Measurements from ENCODE around the gene ATG3.

Gene ATG3

DNA sequence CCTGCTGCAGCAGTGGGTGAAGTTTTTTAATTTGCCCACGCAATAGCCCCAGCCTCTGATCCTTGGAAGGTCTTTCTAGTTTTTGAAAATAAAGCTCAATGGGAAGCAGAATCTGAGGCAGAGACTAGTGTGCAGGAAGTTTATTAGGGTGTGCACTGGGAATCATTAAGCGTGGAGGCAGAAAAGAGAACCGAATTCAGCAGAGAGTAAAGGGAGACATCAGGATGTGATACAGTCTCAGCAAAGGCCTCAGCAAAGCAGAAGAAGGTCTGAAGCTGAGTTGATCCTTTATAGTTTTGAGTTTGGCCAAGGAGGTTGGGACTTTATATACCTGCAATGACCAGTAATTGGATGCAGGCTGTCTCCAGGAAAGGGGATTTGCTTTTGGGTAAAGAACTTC is 57.6 kb downstream of the ATG3 start:
- Histone ChIP-seq H3F3A (ENCODE audit: low read depth) (no peaks in the 10 kb centered on the region), H4K20me1 (ENCODE audit: insufficient read depth, low read length, poor library complexity, severe bottlenecking) (no peaks in the 10 kb centered on the region), H3K27me3 (ENCODE audit: insufficient read depth, low read length, poor library complexity, severe bottlenecking) (no peaks in the 10 kb centered on the region), H3K4me2 (ENCODE audit: low read depth, low read length, poor library complexity, severe bottlenecking) (no peak overlapping the region), H2AFZ (ENCODE audit: low read length) (no peak overlapping the region), H3K4me1 (ENCODE audit: insufficient read depth, low read length, poor library complexity, severe bottlenecking) (peaks cover 2% of the 10 kb centered on the region), H3K4me3 (ENCODE audit: low read length, poor library complexity, severe bottlenecking) (no peak overlapping the region), H3K9me2 (replicated peaks; ENCODE audit: low read depth, low read length) (no peaks in the 10 kb centered on the region), H3K9me3 (ENCODE audit: insufficient read depth, low read depth, low read length) (no peaks in the 10 kb centered on the region), H3K36me3 (ENCODE audit: insufficient read depth, low read length) (no peaks in the 10 kb centered on the region), H3K9ac (ENCODE audit: low read depth, low read length, poor library complexity, severe bottlenecking) (no peak overlapping the region), H3K79me2 (ENCODE audit: insufficient read depth, low read length) (no peaks in the 10 kb centered on the region)
- TF ChIP-seq, protein P1, sequence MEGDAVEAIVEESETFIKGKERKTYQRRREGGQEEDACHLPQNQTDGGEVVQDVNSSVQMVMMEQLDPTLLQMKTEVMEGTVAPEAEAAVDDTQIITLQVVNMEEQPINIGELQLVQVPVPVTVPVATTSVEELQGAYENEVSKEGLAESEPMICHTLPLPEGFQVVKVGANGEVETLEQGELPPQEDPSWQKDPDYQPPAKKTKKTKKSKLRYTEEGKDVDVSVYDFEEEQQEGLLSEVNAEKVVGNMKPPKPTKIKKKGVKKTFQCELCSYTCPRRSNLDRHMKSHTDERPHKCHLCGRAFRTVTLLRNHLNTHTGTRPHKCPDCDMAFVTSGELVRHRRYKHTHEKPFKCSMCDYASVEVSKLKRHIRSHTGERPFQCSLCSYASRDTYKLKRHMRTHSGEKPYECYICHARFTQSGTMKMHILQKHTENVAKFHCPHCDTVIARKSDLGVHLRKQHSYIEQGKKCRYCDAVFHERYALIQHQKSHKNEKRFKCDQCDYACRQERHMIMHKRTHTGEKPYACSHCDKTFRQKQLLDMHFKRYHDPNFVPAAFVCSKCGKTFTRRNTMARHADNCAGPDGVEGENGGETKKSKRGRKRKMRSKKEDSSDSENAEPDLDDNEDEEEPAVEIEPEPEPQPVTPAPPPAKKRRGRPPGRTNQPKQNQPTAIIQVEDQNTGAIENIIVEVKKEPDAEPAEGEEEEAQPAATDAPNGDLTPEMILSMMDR (conservative IDR thresholded peaks at IDR 0.05; ENCODE audit: low read length), result no peak
- TF ChIP-seq EZH2phosphoT487 (IDR thresholded peaks at IDR 0.05; ENCODE audit: borderline replicate concordance), result no peak

GRCh38 chr3:112503304-112503972 is 58.3 kb downstream of the ATG3 start:
- Histone ChIP-seq H3K4me2 (ENCODE audit: low read depth, low read length, poor library complexity, severe bottlenecking) (no peak overlapping the region), H3K27me3 (ENCODE audit: insufficient read depth, low read length, poor library complexity, severe bottlenecking) (no peaks in the 10 kb centered on the region)

GRCh38 chr3:112500621-112501020 is 61.1 kb downstream of the ATG3 start:
- no peaks in the 10 kb centered on the region for H3K9me2 ChIP-seq (replicated peaks; ENCODE audit: low read depth, low read length)
- no peaks in the 10 kb centered on the region for H3K36me3 ChIP-seq (ENCODE audit: insufficient read depth, low read length)
- H3K79me2 ChIP-seq (ENCODE audit: insufficient read depth, low read length), result no peaks in the 10 kb centered on the region
- no peaks in the 10 kb centered on the region for H3K9me3 ChIP-seq (ENCODE audit: insufficient read depth, low read depth, low read length)
- no peak overlapping the region for H3K9ac ChIP-seq (ENCODE audit: low read depth, low read length, poor library complexity, severe bottlenecking)
- no peak overlapping the region for H3K4me2 ChIP-seq (ENCODE audit: low read depth, low read length, poor library complexity, severe bottlenecking)
- TF ChIP-seq, protein P1 (conservative IDR thresholded peaks at IDR 0.05; ENCODE audit: low read length), result no peak
- TF ChIP-seq EZH2phosphoT487 (IDR thresholded peaks at IDR 0.05; ENCODE audit: borderline replicate concordance), result no peak
- H3F3A ChIP-seq (ENCODE audit: low read depth), result no peaks in the 10 kb centered on the region
- H2AFZ ChIP-seq (ENCODE audit: low read length), result no peak overlapping the region
- peaks cover 12% of the 10 kb centered on the region for H3K4me1 ChIP-seq (ENCODE audit: insufficient read depth, low read length, poor library complexity, severe bottlenecking)
- no peak overlapping the region for H3K4me3 ChIP-seq (ENCODE audit: low read length, poor library complexity, severe bottlenecking)
- no peaks in the 10 kb centered on the region for H3K27me3 ChIP-seq (ENCODE audit: insufficient read depth, low read length, poor library complexity, severe bottlenecking)
- no peaks in the 10 kb centered on the region for H4K20me1 ChIP-seq (ENCODE audit: insufficient read depth, low read length, poor library complexity, severe bottlenecking)

More at GRCh38 chr3:112503304-112503972, 58.3 kb downstream of the ATG3 start:
- Histone ChIP-seq H3F3A (ENCODE audit: low read depth) (no peaks in the 10 kb centered on the region), H3K9ac (ENCODE audit: low read depth, low read length, poor library complexity, severe bottlenecking) (no peak overlapping the region), H3K9me2 (replicated peaks; ENCODE audit: low read depth, low read length) (no peaks in the 10 kb centered on the region), H4K20me1 (ENCODE audit: insufficient read depth, low read length, poor library complexity, severe bottlenecking) (no peaks in the 10 kb centered on the region), H3K79me2 (ENCODE audit: insufficient read depth, low read length) (no peaks in the 10 kb centered on the region), H3K36me3 (ENCODE audit: insufficient read depth, low read length) (no peaks in the 10 kb centered on the region), H3K9me3 (ENCODE audit: insufficient read depth, low read depth, low read length) (no peaks in the 10 kb centered on the region), H3K4me1 (ENCODE audit: insufficient read depth, low read length, poor library complexity, severe bottlenecking) (peaks cover 2% of the 10 kb centered on the region), H3K4me3 (ENCODE audit: low read length, poor library complexity, severe bottlenecking) (no peak overlapping the region), H2AFZ (ENCODE audit: low read length) (no peak overlapping the region)
- TF ChIP-seq, protein P1 (conservative IDR thresholded peaks at IDR 0.05; ENCODE audit: low read length), result no peak
- no peak for TF ChIP-seq EZH2phosphoT487 (IDR thresholded peaks at IDR 0.05; ENCODE audit: borderline replicate concordance)

Measured in Loucy (cell line).